RPMI8226 (cell line): ENCODE measurements around the gene METTL25B.

Experiments
- DNase-seq: peaks from one replicate; pipeline ENCODE4 v3.0.0-alpha.2; 2015

Gene METTL25B

DNA sequence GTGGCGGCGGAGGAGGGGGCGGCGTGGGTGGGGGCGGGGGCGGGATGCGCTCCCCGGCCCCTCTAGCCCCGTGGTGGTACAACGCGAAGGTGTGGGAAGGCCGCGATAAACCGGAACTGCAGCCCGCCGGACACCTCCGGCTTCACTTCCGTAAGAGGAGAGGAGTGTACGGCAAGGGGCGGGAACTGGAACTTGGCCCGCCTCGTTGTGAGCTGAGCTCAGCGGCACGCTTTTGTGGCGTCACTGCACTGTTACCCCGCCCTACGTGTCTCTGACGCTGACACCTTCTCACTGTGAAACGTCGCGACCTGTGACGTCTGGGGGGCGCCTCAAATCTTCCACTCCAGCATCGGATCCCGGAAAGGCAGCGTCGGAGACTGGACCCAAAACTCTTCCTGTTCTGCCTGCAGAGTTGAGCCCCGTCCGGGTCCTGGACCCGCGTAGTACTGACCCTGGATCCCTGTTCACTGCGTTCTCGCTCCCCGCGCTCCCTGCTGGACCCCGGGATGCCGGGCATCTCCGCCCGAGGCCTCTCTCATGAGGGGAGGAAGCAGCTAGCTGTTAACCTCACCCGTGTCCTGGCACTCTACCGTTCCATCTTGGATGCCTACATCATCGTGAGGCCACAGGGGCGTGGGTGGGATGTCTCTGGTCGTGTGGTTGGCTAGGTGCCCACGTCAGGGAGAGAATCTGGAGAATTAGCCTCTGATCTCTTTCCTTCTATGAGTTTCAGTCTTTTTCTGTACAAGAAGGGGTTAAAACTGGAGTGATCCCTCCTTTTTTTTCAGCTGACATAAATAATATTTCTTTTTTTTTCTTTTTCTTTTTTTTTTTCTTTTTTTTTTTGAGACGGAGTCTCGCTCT, 562 bp downstream of the METTL25B start, which contains the start of gene ISG20L2:
Gene ISG20L2 (minus strand): TSS at position 168 of the 864 bp plus-strand sequence. CDS start 1,114 bp downstream, outside the sequence.
- peak; percentile 99 for DNase-seq

DNA sequence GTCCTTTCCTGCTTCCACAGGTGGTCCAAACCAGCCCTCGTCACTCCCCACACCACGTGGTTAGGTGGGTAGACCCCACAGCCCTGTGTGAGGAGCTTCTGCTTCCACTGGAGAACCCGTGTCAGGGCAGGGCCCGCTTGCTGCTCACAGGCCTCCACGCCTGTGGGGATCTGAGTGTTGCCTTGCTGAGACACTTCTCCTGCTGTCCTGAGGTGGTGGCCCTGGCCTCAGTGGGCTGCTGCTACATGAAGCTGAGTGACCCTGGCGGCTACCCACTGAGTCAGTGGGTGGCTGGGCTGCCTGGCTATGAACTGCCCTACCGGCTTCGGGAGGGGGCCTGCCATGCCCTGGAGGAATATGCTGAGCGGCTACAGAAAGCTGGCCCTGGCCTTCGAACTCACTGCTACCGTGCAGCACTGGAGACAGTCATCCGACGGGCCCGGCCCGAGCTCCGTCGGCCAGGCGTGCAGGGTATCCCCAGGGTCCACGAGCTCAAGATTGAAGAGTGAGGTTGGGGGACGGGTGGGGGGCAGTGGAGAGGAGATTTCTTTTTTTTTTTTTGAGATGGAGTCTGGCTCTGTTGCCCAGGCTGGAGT, 5.8 kb downstream of the METTL25B start:
- no peak for DNase-seq

DNA sequence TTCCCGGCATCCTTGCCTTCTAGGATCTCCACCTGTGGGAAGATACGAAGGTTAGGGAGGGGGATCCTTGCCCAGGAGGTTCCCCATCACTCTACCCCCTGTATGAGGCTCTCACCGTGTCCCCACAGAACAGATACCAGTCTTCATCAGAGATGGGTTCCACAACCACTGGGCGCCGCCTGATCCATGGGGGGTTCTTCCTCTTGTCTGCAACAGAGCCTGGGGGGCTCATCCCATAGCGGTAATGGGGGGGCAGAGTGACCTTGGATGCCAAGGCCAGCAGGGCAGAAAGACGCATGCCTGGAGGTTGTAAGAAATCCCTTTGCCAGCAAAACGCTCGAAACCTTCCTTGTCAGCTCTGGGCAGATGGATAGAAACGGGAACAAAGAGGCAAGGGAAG, 10.1 kb downstream of the METTL25B start:
- no peak for DNase-seq

DNA sequence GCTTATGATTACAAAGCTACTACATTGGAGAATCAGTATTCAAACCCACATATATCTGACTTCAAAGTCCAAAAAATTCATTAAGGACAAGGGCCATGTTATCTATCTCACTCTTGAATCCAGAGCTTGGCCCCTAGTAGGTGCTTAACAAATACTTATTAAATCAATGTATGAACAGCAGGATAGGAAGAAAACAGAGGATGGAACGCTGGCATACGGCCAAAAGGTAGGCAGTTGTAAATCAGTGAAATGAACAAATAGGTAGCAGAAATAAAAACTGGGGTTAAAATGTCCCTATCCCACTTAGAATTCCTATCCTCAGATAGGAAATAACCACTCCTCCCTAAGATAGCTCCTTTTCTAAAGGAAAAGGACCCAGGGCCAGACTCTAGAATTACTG, 10.6 kb downstream of the METTL25B start:
- DNase-seq: no peak

DNA sequence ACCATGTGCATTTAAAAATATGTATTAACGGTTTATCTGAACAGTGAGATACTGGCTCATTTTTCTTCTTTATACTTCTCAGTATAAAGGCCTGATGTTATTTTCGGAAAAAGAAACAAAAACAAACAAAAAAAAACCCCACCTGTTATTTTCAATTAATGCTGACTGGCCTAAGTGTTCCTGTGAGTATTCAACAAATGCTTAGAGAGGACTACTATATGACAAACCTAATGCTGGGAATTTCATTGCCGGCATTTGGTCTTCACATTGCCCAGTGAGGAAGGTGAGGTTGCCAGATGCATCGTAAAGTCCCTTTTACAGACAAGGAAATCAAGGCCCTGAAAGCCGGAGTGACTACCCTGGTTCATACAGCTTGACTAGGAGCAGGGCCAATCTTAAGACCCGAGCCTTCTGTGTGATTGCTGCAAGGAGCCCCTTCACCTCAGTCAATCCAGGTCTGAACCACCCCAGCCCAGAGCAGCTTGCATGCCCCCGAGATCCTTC, 12.0 kb downstream of the METTL25B start:
- DNase-seq: peak; percentile 57

DNA sequence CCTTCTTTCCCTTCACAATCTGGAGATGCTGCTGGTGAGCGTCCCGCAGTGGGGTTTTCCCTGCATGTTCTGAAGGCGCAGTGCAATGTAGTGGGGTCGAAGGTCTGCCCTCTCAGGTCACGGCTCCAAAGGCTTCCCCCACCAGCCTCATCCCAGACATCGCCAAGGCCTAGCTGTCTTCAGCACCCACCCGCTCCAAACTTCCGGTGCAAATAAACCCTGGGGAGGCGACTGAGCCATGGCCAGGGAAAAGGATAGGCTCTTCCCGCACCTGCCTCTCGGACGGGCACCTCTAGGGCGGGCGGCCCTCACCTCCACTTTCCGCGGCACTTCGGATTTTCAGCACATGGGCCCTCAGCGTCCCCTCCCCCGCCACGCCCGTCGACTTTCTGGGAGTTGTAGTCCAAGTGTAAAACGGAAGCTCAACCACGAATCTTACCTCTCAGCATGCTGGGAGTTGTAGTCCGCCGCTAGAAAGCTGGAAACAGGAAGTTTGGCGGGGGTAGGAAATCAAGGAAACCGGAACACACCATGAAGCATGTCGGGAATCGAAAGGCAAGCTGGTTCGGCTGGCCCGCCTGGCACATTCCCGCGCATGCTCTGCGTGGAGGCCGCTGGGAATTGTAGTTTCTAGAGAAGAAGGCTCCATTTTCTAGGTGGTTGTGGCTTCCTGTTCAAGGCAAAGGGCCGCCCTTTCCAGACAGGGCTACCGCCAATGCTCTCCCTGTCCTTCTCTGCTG, 12.6 kb downstream of the METTL25B start, which contains the start of gene MRPL24:
Gene MRPL24 (minus strand): TSS at position 348 of the 740 bp plus-strand sequence. CDS start 2,384 bp downstream, outside the sequence.
- peak; percentile 100 for DNase-seq

DNA sequence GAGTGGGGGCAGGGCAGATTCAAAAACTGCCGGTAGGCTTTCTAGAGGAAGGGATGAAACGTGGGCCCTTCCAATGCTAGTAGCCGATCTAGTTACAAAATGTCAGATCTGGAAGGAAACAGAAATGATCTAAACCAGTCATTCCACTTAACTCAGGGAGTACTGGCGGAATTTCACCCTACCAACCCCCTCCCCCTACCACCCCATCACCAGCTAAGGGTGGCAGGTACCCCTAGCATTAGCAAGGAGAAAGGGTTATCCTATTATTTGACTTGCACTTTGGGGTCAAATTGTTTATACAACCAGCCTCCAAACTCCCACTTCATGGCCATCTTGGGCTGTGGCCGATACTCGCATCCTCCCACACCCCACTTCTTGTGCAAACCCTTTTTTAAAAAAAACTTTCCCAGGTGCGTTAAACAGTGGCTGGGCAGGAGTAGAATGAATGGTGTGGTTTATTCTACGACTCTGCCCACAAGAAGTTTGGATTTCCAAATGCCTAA, 13.3 kb downstream of the METTL25B start:
- DNase-seq: no peak

DNA sequence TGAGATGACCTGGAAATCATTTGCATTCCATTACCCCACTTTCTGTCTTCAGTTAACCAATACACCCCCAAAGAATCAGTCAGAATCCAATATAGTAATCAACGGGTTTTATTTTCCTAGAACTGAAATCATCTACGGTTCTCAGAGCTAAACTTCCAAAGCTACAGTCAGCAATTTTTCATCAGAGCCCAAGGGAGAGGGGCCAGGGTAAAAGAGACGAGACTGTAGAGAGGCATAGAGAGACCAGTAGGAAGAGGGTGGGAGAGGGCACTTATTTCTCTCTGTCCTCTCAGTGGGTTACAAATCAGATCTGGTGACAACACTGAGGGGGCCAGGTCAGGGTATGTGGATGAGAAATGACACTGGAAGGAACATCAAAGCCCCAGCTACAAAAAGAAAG, 13.7 kb downstream of the METTL25B start:
- DNase-seq: no peak

DNA sequence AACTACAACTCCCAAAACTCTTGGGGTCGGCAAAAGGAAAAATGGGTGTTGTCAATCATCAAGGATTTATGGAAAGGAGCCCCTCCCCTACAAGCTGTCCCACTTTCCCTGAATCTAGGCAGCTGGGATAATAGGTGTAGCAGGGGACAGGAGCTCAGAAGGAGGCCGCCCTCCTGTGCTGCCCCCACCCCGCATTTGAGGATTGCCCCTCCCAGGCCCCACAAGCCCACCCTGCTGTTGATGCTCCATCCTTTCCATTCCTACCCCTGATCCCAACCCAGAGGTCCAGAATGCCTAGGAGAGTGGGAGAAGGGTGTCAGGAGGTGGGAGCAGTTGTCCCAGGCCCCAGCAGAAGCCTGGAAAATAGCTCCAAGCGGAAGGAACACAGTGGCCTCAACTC, 14.5 kb downstream of the METTL25B start:
- DNase-seq: no peak

DNA sequence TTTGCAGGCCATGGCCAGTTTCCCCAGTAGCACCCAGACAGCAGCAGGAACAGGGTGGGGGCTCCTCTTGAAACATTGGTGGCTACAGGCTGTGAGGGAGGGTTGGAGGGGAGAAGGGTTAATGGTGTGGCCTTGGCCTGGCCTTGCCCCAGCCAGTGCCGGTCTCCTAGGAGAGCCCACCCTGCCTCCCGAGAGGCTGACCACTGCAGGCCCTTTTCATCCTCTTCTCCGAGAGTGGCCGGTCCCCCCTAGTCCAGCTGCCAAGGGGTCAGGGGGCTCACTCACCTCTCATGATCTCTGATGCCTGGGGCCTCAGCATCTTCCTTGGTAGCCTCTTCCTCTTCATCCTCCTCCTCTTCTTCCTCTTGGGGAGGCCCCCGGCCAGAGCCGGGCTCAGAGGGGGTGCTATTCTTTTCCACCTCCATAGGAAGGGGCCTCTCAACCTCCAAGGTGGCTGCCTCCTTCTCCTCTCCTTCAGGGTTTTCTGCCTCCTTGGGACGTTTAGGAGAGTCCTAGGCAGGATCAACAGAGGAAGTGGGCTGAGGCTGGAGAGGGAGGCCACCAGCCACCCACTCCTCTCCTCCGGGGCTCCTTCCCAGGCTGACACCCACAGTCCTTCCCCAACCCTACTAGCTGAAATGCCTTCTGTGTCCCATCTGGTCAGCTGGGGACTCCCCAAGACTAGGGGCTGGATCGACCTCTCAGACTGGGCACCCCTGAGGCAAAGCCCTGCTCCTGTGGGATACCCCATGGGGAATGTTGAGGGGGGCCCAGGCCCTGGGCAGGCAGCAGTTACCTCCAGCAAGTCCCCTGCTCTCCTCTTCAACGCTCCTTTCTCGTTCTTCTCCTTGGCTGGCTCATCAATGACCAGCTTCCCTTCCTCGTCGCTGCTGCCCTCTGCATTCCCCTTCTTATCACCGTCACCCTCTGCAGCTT, 15.4 kb downstream of the METTL25B start:
- DNase-seq: no peak

DNA sequence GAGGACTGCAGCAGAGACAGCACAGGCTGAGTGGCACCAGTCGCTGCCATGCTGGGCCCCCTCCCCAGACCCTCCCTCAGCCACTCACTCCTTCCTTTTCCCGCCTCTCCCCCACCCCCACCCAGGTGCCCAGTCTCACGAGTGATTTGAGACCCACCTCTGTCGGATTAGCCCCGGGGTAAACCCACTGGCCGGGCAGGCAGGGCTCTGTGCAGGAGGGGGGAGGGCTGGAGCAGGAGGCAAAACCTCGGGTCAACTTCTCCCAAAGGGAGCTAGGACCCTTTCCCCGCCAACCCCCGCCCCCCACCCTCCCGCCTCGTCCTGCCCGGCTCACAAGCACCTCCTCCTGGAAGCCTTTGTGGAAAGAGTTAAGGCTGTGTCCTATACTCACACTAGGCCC, 16.1 kb downstream of the METTL25B start:
- DNase-seq: no peak

DNA sequence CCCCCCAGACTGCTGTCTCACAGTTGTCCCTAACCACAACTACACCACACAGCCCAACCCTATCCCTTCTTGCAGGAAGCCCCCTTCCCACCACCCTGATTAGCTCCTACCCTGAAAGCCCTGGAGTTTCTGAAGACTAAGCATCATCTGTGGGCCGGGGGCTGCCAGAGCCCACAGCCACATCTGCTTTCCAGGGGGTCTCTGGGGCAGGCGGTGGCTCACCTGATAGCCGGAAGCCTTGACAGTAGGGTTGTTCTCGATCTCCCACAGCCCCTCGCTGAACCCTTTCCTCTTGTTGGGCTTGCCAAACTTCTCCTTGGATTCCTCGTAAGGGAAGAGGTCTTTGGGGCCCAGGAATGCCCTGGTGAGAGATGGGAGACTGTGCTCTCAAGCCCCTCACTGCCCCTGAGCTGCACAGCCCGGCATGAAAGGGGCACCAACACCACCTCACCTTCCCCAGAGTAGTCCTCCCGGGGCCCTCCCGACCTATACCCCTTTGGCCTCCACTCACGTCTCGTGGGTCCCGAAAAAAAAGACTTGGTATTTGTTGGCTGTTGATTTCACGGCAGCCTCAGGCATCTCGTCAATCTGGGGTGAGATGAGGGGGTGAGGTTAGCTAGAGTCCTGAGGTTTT, 16.6 kb downstream of the METTL25B start:
- DNase-seq: no peak

DNA sequence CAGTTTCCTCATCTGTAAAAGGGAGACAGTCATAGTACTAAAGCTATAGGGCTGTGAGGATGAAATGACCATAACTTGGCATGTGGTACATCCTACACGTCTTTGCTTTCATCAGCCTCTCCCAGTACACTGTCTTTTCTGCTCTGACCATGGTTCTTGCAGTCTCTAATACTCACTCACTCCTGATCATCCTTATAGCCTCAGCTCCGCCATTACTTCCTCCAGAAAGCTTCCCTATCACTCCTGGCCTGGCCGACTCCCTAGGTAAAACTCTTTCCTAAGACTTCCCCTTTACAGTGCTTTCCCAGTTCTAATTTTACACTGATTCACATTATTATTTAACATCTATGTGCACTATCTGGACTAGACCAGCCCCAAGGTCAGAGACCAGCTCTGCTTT, 17.6 kb downstream of the METTL25B start:
- DNase-seq: no peak

DNA sequence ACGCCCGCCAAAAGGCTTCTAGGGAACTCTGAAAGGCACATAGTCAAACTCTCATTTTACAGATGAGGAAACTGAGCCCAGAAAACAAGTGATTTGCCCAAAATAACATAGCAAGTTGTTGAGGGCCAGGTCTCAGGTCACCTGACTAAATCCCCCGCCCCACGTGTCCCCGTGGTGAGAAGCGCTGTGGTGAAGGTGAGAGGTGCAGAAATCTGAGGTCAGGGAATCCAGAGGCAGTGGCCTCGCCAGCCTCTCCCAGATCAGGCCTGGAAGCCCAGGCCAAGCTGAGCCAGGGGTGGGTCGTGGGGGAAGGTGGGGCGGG, 18.1 kb downstream of the METTL25B start:
- DNase-seq: no peak

DNA sequence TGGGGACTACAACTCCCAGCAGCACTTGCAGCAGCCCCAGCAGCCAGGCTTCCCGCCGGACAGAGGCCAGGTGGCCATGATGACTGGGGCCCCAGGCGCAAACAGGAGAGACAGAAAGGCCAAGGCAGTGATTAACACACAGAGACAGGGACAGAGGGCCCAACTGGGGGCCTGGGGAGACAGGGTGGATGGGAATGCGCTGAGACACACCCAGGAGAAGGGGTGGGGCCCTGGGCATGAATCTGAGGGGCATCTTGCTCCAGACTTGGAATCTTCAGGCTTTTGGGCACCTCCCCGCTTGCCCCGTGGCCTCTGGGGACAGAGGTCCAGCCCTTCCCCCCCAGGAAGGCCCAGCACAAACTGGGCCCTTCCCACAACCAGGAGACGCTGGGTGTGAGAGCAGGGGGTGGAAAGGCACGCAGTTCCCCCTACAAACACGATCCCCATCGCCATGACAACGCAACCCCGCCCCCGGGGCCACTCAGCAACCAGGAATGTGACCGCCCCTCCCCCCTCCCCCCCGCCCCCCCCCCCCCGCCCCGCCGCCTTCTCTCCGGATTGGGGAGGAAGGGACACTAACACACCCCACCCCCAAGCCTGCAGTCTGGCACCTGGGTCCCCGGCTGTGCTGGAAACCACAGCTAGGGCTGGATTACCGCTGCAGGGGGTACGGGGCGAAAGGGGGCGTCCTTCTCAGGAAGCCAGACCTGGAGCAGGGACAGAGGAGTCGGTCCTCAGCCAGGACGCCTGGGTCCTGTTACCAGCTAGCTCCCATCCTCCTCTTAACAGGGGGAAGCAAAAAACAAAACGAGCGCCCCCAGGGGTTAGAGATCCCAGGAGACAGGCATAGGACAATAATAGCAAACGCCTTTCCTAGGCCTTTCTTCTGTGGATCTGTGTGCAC, 18.7 kb downstream of the METTL25B start:
- DNase-seq: peak; percentile 83

DNA sequence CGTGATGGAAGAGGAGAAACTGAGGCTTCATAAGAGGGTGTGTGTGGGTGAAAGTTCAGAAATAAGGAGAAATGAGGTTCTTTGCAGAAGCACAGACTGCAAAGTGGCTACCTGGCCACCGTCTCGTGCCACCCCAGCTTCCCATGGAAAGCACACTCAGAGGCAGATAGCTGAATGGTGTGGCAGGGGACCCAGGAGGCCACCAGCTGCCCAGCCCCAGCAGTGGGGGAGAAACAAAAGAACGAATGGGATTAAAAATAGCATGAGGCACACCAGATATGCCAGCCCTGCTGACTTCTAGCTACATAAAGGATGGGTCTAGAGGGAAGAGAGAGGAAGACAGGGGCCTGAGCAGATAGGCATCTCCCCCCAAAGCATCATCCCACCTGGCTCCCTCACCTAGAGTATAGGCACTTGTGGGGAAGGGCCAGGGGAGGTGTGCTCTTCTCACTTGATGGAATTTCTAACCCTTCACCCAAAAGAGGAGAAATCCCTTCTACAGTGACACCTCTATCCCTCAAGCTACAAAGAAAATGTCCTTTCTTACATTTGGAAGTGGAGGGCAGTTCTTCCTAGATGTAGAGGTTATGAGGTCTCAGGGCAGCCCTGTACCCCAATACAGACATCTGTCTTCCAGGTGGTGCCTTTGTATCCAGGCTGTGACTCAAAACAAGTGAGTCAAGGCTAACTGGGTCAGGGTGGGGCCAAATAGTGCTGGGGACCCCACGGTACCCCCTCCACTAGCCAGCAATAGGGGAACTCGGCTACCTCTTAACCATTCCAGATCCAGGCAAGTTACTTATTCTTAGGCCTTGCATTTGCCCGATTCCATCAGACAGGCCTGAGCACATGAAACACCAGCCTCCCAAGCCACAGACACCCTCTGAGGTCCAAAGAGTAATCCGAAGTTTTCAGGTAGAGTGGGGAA, 19.7 kb downstream of the METTL25B start:
- peak; percentile 39 for DNase-seq

DNA sequence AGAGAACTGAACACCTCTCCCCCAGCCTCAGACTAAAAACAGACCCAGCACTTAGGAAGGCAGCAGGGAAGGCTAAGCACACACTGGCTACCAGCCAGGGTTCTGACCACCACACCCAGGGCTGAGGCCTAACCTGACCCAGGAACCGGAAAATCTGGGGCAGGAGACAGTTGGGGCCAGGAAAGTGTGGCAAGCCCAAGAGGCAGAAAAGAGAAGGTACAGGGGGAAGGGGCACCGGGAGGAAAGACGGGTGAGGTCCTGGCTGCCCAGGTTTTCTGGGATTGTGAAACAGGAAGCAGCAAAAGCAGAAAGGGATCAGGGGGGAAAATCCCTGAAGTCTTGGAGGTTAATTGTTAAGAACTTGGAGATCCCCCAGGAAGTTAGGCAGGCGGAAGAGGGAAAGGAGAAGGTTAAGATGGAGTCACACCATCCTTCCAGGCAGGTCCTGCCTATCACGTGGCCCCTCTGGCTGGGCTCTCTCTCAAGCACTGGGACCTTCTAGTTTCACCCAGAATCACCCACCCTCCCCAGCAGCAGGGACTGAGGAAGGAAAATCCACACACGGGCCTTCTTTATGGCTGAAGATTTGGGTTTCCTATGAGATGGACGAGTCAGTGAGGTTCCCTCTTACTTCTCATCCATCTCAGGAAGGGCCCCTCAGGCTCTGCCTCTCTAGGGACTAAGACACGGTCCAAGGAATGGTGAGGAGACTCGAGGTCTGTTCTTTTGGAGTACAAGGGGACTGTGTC, 20.6 kb downstream of the METTL25B start:
- DNase-seq: peak; percentile 75

DNA sequence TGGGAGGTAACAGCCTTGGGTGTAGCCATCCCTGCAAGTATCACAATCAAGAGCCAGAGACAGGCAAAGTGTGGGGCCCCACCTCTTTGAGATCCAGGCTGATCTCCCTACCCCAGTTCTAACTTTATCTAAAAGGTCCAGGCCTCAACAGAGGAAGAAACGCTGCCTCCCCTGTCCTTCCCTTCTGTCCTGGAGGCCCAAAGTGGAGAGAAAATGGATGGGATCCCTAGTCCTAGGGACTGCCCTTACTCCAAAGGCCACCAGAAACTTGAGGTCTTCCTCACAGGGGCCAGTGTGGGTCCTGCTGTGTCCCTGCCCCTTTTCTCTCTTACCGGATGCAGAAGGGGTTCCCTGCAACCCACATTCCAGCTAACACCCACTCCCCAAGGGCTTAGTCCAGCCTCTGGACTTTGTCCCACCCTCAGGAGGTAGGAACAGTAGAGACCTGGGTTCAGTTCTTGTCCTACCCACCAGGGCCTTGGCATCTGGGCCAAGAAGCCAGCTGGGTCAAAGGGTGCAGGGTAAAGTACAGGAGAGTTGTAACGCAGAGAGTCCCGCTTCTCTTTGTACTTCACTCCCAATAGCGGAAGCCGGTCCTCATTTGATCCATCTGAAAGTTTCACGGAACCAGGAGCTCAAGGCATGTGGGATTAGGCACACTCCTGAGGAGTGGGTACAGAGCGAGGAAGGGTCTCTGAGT, 21.3 kb downstream of the METTL25B start:
- DNase-seq: no peak
